Midbrain (tissue), 1 donor: ENCODE measurements around the gene ASB10.

Experiments used
- DNase-seq: peaks from one replicate; lab custom pipeline; 2025; lab: John Stamatoyannopoulos, UW

The ASB10 gene

GRCh38 chr7:151210087-151210854 lies 23.2 kb upstream of the ASB10 start, which contains the start of gene H2BK1:
Gene H2BK1 (minus strand): TSS chr7:151210488. CDS start chr7:151210318, 170 bp downstream.
- no peak for DNase-seq

GRCh38 chr7:151209588-151209987 lies 22.5 kb upstream of the ASB10 start:
- no peak for DNase-seq

- no peak for DNase-seq
Observed at GRCh38 chr7:151208253-151208862, 21.3 kb upstream of the ASB10 start.

GRCh38 chr7:151207804-151208203 lies 20.8 kb upstream of the ASB10 start:
- no peak for DNase-seq

- no peak for DNase-seq
Observed at GRCh38 chr7:151207315-151207714, 20.3 kb upstream of the ASB10 start.

- DNase-seq: no peak
Observed at GRCh38 chr7:151206914-151207313, 19.9 kb upstream of the ASB10 start.

- no peak for DNase-seq
Observed at GRCh38 chr7:151205730-151206129, 18.7 kb upstream of the ASB10 start.

GRCh38 chr7:151204383-151205032 lies 17.5 kb upstream of the ASB10 start:
- no peak for DNase-seq

- DNase-seq: no peak
Observed at GRCh38 chr7:151202836-151203235, 15.8 kb upstream of the ASB10 start.

- no peak for DNase-seq
Observed at GRCh38 chr7:151201751-151202150, 14.7 kb upstream of the ASB10 start.

- no peak for DNase-seq
Observed at GRCh38 chr7:151201344-151201743, 14.3 kb upstream of the ASB10 start.

- DNase-seq: no peak
Observed at GRCh38 chr7:151198945-151199848, 12.1 kb upstream of the ASB10 start.

- DNase-seq: no peak
Observed at GRCh38 chr7:151197932-151198331, 10.9 kb upstream of the ASB10 start.

GRCh38 chr7:151195616-151196450 lies 8.8 kb upstream of the ASB10 start:
- DNase-seq: no peak

GRCh38 chr7:151194188-151194587 lies 7.1 kb upstream of the ASB10 start:
- DNase-seq: no peak

GRCh38 chr7:151193203-151193978 lies 6.3 kb upstream of the ASB10 start:
- no peak for DNase-seq

GRCh38 chr7:151192002-151192539 lies 5.0 kb upstream of the ASB10 start:
- no peak for DNase-seq

GRCh38 chr7:151191544-151191943 lies 4.5 kb upstream of the ASB10 start:
- DNase-seq: no peak

GRCh38 chr7:151189038-151189437 lies 2.0 kb upstream of the ASB10 start:
- DNase-seq: no peak

GRCh38 chr7:151188252-151188542 lies 1.1 kb upstream of the ASB10 start:
- DNase-seq: no peak
